Stimulated activated CD8-positive, alpha-beta memory T cell treated with anti-CD3 and anti-CD28 coated beads, Interleukin-7, amount 100 ng/mL, for 4 hours (primary cell): ENCODE data around the gene NCR3LG1.
A peak's percentile ranks its signal among the peaks of the same experiment; 100 is the strongest.

Experiments used
- DNase-seq, 2 donors: peaks; one replicate each; pipeline ENCODE4 v3.0.0-alpha.2; 2020; ENCODE audit warnings: low read depth in 2 of 2

NCR3LG1 gene, protein sequence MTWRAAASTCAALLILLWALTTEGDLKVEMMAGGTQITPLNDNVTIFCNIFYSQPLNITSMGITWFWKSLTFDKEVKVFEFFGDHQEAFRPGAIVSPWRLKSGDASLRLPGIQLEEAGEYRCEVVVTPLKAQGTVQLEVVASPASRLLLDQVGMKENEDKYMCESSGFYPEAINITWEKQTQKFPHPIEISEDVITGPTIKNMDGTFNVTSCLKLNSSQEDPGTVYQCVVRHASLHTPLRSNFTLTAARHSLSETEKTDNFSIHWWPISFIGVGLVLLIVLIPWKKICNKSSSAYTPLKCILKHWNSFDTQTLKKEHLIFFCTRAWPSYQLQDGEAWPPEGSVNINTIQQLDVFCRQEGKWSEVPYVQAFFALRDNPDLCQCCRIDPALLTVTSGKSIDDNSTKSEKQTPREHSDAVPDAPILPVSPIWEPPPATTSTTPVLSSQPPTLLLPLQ

DNA sequence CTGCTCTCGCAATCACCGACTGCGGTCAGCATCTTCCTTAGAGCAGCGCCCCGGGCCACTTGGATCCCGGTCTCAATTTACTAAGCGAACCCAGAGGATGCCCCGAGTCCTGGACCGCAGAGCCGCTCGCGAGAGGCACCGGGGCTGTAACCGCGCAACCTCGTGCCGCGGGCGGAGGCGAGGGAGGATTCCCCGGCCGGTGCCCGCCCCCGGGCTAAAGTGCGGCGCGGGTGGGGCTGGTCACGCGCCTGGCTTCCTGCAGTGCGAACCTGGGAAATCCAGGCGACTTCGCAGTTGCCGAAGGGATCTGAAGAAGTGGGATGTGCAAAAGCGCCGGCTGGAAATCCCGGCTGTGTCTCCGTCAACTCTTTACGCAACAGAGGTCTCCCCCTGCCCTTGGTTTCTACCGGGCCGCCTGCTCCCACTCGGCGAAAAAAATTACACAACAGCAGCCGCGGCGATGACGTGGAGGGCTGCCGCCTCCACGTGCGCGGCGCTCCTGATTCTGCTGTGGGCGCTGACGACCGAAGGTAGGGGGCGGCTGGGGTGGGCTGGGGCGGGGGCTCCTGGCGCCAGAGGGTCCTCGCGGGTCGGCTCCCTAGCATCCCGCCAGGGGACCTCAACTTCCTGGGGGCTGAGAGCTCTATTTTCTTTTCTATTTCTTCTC is at the start of gene NCR3LG1:
NCR3LG1 (plus strand) TSS at position 291 of the 667 bp plus-strand sequence; CDS start at position 461, 170 bp downstream.
- DNase-seq, result peak; percentile 50 to 71

DNA sequence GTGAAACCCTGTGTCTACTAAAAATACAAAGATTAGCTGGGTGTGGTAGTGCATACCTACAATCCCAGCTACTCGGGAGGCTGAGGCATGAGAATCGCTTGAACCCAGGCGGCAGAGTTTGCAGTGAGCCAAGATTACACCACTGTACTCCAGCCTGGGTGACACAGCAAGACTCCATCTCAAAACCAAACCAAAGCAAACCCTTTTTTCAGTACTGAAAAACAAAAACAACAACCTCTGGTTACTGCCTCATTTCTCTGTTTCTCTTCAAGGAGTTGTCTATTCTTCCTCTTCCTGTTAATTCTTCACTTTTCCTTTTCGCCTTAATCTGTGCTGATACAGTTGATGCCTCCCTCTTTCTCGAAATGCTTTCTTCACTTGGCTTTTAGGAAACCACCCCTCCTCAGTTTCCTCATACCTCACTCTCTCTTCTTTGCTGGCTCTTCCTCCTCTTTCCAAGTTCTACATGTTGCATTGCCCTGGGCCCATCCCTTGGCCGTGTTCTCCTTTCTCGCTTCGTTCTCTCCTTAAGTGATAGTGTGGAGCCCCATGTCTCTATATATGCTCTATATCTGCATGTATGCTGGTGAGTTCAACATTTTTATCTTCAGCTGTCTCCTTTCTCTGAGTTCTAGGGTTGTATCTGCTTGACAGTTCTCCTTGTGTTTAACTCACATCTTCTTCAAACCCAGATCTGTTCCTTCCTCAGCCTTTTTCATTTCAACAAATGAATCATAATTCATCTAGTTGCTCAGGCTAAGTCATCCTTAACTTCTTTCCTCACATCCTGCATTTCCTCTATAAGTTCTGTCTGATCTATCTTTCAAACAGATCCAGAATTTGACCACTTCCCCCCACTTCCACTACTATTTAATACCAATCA is 38.0 kb upstream of the NCR3LG1 start:
- no peak for DNase-seq

DNA sequence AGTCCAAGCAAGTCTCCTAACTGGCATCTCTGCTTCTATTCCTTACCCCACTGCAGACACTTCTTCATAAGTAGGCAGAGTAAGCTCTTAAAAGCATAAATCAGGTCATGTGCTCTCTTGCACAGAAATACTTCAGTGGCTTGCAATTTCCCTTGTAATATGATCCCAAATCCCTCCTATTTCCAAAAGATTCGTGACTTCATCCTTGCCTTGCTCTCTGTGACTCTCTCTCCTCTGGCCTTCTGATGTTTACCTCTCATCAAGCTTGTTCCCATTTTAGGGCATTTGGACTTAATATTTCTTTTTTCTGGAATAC is 37.4 kb upstream of the NCR3LG1 start:
- DNase-seq, result no peak

DNA sequence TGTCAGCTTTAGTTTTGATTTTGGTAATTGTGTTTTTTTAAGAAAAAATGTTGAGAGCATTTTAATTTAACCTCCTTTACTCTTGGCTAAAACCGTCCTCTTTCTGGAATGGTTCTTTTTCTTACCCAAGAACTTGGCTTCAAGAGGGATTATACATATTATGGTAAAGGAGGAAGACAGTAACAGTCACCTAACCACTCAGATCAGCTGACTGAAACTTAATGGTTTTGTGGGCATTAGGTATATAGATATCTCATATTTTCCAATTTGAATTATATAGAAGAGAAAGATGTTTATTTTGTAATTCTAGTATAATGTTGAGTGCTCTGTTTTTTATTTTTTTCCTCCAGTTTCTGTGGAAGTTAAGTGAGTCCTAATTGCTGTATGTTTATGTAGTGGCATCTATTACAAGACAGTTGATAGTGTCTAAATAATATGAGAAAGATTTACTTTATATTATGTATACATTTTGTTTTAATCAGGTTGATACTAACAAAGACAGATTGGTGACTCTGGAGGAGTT is 36.6 kb upstream of the NCR3LG1 start:
- DNase-seq, result no peak

DNA sequence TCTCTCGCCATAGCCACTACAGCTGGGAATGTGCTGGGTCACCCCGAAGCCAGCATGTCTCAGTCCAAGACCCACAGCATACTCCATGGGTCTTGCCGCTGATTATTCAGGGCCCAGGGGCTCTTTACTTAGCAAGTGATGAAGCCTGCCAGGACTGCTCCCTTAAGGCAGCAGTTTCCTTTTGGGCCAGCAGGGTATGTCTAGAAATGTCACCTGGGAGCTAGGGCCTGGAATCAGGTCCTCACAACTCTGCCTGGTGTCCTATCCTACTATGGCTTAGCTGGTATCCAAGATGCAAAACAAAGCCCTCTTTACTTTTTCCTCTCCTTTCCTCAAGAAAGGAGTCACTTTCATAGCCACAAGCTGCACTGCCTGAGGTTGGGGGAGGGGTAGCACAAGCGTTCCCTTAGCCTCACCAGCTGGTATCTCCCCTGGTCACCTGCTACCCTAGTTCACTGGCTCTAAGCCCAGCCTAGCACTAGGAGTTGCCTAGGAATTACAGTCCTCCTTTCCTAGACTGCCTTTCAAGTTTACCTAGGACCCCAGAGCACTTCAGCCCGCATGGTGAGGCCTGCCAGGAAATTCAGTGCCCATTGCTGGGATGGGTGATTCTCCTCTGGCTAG is 22.6 kb upstream of the NCR3LG1 start:
- DNase-seq, result no peak

DNA sequence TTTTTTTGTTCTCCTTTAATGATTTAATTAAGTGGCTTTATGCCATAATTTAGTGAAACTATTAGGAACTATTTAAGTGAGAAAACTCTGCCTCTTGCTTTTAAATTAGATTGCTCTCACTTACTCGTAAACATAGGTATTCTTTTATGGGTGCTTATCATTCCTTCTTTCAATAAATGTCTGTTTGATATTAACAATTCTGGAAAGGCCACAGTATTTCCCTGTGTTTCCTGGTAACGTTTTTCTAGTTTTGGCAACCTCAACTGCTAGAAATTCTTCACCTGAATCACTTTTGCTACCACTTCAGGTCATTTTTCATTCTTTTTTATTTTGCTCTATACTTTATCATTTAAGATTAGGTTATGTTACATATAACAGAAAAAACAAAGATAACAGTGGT is 19.9 kb upstream of the NCR3LG1 start:
- DNase-seq, result no peak

DNA sequence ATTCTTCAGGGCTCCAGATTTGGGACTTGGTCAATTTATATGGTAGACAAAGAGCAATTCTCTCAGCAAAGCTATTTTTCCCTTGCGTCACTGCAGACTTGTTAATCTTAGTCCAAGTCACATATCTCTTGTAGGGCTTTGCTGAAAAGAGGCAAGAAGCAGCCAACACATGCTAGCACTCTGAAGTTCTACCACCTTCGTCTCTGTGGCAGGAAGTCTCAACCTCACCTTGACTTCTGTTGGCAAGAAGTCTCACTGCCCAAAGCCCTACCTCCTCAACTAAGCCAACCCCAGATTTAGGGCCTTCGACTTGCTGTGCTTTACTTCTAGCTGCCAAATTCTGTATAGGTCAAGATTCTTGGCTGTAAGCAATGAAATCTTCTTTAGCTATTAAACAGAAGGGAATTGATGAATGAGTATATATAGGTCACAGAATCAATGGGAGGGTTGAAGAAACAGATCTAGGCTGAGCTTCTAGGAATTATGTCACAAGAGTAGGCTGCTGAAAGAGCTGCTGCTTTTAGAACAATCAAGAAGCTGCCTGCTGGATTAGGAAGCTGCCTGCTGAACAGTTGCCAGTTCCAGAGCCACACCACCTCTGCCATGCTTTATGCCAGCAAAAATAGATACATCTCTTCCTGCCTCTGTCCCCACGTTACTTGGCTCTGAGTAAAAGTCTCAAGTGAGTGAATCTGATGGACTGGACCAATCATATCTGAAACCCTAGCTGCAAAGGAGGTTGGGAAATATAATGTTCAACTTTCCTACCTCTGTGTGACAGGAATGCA is 17.6 kb upstream of the NCR3LG1 start:
- no peak for DNase-seq

DNA sequence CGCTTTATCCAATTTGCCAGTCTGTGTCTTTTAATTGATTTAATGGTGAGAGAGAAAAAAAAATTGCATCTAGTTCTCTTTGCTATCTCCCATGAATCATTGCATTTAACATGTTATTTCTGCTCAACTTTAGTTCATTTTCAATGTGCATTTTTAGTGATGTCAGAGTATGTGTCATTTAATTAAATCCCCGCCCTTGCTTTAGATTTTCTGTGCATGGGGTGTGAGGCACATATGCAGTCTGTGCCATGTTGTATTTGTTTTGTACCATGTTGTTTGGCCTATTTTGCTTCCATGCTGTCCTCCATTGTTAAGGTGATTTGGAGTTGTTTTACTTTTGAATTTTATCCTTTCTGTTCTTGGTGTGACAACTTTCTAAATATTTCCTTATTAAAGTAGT is 8.3 kb upstream of the NCR3LG1 start:
- no peak for DNase-seq

DNA sequence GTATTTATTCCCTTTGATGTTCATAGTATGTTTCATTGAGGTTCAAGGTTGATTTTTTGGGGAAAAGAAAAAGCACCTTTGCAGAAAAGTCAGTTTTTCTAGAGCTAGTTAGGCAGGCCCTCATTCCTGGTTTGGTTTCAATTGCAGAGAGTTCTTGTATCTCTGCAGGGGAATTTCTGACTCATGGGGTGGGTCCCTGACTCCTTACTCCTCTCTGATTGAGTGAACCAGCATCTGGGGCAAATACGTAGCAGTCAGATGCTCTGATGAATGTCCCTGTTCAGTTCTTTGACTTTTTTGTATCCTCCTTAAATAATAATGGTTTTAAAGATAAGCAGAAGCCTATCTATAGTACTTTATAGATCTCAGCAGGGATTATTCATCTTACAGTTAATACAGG is 7.7 kb upstream of the NCR3LG1 start:
- peak; percentile 5 to 15 for DNase-seq

DNA sequence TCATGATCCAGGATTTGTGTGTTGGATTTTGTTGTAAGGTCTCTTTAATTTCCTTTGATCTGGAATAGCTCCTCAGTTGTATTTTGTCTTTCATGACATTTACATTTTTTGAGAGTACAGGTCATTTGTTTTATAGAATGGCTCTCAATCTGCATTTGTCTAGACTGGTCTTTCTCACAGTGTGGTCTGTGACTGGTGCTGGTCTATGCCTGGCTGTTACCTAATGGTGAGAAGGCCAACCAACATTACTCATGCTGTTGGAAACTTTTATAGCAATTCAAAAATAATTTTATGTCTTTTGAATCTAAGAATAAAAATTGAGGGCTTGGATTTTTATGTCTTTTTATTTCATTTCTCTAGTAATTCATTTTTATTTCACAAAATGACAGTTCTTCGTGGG is 3.9 kb upstream of the NCR3LG1 start:
- no peak for DNase-seq

DNA sequence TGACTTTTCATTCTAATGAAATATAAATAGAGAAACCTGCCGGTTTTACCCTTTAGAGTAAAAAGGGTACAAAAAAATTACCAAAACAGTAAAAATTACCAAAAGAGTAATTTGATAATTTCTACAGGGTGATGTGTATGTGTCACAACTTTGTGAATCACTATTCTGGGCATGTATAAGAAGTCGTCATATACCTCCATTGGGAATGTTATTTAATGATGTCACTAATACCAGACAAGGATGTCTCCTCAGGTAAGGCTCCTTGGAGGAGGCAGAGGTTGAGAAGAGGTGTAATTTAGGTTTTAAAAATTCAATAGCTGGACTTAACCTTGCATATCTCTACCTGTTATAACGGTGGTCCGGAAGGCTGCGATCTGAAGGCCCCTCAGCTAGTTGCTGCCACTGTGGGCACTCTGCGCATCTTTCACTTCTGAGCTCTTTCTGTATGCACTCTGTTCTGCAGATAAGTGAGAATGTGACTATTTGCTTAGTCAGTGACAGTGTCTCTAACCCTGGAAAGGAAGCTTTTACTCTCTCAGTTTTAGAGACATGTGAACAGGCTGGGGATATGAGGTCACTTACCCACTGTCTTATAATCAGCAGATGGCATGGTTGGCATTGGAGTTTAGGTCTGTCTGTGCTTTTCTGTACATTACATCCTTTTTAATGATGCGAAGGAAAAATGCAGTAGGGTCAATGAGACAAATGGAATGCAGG is 987 bp upstream of the NCR3LG1 start:
- DNase-seq, result no peak

DNA sequence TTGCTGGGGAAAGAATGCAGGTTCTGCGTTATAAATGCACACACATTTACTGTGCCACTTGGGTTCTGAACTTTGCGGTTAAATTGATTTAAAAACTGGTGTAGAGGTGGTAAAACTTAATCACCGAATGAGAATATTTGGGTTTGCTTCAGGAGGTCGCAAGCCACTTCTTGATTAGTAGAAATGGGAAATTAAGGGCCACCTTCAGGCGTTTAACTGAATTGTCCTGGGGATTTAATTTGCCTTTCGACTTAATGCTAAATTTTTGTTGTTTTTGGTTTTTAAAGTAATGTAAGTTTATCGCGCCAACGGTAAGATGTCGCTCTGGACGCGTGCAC is 459 bp upstream of the NCR3LG1 start:
- DNase-seq, result no peak

DNA sequence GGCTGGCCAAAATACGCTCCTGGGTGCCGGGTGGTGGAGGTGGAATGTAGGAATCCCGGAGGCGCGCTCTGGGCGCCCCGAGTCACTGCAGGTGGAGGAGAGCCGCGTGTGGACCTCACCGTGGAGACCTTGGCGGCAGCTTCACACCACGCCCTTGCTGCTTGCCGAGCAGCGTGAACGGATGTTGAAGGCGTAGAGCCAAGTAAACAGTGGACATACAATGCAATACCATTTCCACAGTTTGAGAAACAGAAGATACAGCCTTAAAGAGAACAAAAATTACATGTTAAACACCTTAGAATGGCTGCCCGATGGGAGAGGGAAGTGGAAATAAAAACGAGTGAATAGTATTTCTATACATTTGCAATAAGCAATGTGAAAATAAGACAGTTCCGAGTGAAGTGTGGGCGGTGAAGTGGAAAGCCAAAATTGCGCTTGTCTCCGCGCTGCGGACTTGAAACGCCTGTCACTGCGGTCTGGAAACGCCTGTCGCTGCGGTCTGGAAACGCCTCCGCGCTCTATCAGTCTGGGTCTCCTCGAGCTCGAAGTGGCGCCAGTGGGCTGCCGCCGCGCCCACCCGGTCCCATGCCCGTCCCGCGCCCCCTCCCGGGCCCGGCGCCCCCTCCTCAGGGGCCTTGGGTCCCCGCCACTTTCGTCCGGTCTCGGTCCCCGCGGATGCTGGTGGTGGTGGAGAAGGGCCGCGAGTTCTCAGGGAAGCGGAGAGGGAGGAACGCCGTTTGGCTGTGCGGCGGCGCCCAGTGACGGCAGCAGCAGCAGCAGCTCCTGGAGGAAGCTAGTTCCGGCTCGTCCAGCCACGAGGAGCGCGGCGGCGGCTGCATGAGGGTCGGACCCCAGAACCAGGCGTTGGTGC is 1.6 kb downstream of the NCR3LG1 start:
- peak; percentile 67 to 75 for DNase-seq

DNA sequence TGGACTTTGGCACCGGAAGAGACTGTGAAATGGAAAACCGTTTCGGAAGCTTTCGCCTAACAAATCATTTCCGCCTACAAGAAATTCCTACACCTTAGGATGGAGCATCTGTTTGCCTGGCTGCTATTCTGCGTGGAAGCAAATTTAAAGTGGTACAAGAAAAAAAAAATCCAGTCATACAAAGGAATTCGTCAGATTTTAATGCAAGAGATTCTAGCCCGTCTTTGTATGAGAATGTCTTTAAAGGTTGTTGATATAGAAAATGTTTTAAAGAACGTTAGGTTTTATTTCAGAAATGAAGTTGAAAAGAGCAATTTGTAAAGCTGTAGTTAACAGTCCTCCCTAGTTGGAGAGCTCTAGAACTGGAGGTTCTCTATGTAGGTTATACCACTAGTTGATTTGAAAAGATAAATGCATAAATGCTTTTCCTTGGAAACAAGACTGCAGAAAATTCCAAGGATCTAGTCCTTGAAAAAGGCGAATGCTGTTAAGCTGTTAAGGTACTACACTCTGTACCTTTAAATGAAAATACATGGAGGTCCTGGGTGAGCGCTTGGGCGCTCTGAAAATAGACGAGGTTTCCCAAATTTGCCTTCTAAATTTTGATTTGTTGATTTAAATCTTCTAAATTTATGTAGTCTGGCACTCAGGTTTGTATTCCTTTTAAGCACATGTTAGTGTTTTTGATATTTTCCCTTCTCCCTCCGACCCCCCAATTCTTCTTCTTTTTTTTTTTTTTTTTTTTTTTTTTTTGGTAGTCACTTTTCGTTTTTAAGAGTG is 2.4 kb downstream of the NCR3LG1 start:
- DNase-seq, result no peak

DNA sequence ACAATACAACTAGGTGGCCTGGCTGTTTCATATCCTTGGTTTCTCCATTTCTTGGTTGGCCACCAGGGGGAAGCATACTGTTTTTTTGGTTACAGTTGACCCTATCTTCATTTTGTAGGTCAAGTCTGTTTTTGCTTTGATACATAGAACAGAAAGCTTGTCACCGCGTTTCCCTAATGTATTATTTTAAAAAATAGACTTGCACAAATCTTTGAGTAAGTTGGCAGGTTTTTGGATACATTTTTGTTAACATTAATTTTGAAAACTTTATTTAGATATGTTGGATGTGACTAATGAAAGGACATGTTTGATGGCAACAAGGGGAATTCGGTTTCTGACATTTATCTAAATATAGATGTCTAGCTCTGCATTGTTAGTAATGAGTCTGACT is 3.0 kb downstream of the NCR3LG1 start:
- peak; percentile 27 to 43 for DNase-seq

DNA sequence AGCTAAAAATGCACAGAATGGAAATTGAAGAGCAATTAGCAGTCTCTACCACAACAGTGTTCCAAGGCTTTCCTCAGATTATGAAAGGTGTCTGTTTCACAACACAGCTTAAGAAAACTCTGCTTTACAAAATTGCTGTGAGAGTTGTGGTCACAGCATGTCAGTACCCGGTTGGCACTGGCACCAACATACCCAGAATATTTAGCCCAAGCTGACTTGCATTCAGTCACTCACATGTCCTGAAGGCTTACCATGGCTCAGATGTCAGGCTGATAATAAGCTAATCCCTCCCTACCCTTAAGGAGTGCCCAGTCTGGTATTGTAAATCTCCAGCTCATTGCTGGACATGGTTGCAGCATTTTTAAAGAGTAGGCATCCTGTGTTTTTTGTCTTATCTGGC is 14.9 kb downstream of the NCR3LG1 start:
- no peak for DNase-seq

DNA sequence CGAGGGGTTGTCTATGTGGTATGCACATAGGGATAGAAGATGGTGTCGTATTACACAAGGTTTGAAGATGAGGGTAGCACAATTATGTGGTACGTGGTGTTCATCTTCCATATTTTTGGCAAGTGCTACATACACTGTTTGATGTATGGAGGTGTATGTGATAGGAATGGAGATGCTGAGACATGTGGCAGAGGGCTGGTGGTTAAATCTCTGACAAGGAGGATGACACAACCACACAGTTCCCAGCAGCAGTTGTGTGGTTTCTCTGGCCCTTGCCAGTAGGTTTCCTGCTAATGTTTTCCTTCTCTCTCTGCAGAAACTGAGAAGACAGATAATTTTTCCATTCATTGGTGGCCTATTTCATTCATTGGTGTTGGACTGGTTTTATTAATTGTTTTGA is 17.0 kb downstream of the NCR3LG1 start:
- DNase-seq, result no peak

DNA sequence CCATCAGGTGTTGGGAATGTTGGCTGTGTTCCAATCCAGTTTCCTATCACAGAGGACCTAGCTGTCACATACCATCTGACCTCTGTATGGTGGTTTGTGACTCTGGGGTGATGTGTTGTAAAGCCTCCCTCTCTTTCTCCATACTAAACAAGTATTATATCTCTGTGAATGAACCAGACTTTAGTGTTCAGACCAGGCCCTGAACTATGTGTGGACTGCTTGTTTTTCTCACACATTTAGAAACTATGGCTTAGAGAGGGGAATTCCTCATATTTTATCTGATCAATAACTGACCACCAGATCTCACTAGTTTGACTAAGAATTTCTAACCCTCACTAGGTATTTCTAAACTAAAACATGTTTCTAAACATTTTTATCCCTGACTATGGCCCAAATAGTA is 17.5 kb downstream of the NCR3LG1 start:
- DNase-seq, result no peak
